Measurements from ENCODE around the gene PARD3. TPM values are rescaled to one million over a fixed set of nuclear protein-coding genes. Genes with fewer than 3 reads are reported as not detected.
A peak's percentile ranks its signal among the peaks of the same experiment; 100 is the strongest.
"Not testable (repeated sequence)": the region's sequence is repeated elsewhere in the genome, so short reads cannot be mapped to it uniquely, and the experiment has no call there.

PARD3 gene
- total and polyA plus RNA-seq, 12 donors: 17.0 to 93.8 (median 47.3) TPM

GRCh38 chr10:34648919-34649318 lies 166.2 kb downstream of the PARD3 start:
- WGBS, 4 donors: 88 to 96% (median 93%) methylated on average over 2 to 5 of the region's 5 CpGs
- no peak for DNase-seq
- Histone ChIP-seq H3K27ac (no peak overlapping the region), H3K9me3 (replicated peaks in 1 of 3) (no peaks in the 10 kb centered on the region), H3K36me3 (replicated peaks in 1 of 2) (no peaks in the 10 kb centered on the region), H3K27me3 (no peaks in the 10 kb centered on the region), H3K4me1 (replicated peaks in 1 of 2) (peaks cover 0 to 10% of the 10 kb centered on the region in 2 donors), H3K4me3 (no peak overlapping the region)
- intact Hi-C loops (cut with DNase I): no loop called here
- TF ChIP-seq POLR2A (IDR thresholded peaks at IDR 0.05) (no peak), CTCF (IDR thresholded peaks at IDR 0.05) (no peak)

GRCh38 chr10:34647875-34648865 lies 166.9 kb downstream of the PARD3 start:
- H3K36me3 ChIP-seq (replicated peaks in 1 of 2): no peaks in the 10 kb centered on the region
- peaks cover 0 to 10% of the 10 kb centered on the region in 2 donors for H3K4me1 ChIP-seq (replicated peaks in 1 of 2)
- TF ChIP-seq POLR2A (IDR thresholded peaks at IDR 0.05) (no peak), CTCF (IDR thresholded peaks at IDR 0.05) (no peak)
- H3K27ac ChIP-seq: no peak overlapping the region
- WGBS, 4 donors: 88 to 93% (median 89%) methylated on average over 10 to 12 of the region's 12 CpGs
- H3K4me3 ChIP-seq: no peak overlapping the region
- intact Hi-C loops (cut with DNase I): no loop called here
- no peaks in the 10 kb centered on the region for H3K9me3 ChIP-seq (replicated peaks in 1 of 3)
- H3K27me3 ChIP-seq: no peaks in the 10 kb centered on the region
- no peak for DNase-seq

GRCh38 chr10:34647160-34647559 lies 167.9 kb downstream of the PARD3 start:
- H3K9me3 ChIP-seq (replicated peaks in 1 of 3): no peaks in the 10 kb centered on the region
- intact Hi-C loops (cut with DNase I): no loop called here
- H3K27me3 ChIP-seq: no peaks in the 10 kb centered on the region
- WGBS, 4 donors: 51 to 66% (median 56%) methylated on average over 7 of the region's 7 CpGs
- TF ChIP-seq CTCF (IDR thresholded peaks at IDR 0.05) (no peak), POLR2A (IDR thresholded peaks at IDR 0.05) (no peak)
- H3K4me1 ChIP-seq (replicated peaks in 1 of 2): peaks cover 0 to 10% of the 10 kb centered on the region in 2 donors
- DNase-seq: peak in 1 of 7 donors; percentile 13
- no peaks in the 10 kb centered on the region for H3K36me3 ChIP-seq (replicated peaks in 1 of 2)
- no peak overlapping the region for H3K4me3 ChIP-seq
- H3K27ac ChIP-seq: no peak overlapping the region

GRCh38 chr10:34646331-34646730 lies 168.8 kb downstream of the PARD3 start:
- H3K4me1 ChIP-seq (replicated peaks in 1 of 2): peaks cover 0 to 10% of the 10 kb centered on the region in 2 donors
- H3K36me3 ChIP-seq (replicated peaks in 1 of 2): no peaks in the 10 kb centered on the region
- no peak overlapping the region for H3K4me3 ChIP-seq
- intact Hi-C loops (cut with DNase I): no loop called here
- H3K27me3 ChIP-seq: no peaks in the 10 kb centered on the region
- DNase-seq: no peak
- no peak overlapping the region for H3K27ac ChIP-seq
- 83 to 94% (median 91%) methylated on average over 6 of the region's 6 CpGs for WGBS, 4 donors
- no peaks in the 10 kb centered on the region for H3K9me3 ChIP-seq (replicated peaks in 1 of 3)
- TF ChIP-seq POLR2A (IDR thresholded peaks at IDR 0.05) (no peak), CTCF (IDR thresholded peaks at IDR 0.05) (no peak)

- intact Hi-C loops (cut with DNase I); H3K9me3 ChIP-seq (replicated peaks in 1 of 3); H3K4me3 ChIP-seq; DNase-seq; H3K27me3 ChIP-seq; H3K4me1 ChIP-seq (replicated peaks in 1 of 2); H3K27ac ChIP-seq; H3K36me3 ChIP-seq (replicated peaks in 1 of 2): not testable (repeated sequence)
- 92 to 100% (median 95%) methylated on average over 3 of the region's 3 CpGs for WGBS, 4 donors
Measured at GRCh38 chr10:34644815-34645214, 170.3 kb downstream of the PARD3 start.
